ENCODE data around the gene CALCR.
"Not testable (repeated sequence)": the region's sequence is repeated elsewhere in the genome, so short reads cannot be mapped to it uniquely, and the experiment has no call there.

CALCR gene

DNA sequence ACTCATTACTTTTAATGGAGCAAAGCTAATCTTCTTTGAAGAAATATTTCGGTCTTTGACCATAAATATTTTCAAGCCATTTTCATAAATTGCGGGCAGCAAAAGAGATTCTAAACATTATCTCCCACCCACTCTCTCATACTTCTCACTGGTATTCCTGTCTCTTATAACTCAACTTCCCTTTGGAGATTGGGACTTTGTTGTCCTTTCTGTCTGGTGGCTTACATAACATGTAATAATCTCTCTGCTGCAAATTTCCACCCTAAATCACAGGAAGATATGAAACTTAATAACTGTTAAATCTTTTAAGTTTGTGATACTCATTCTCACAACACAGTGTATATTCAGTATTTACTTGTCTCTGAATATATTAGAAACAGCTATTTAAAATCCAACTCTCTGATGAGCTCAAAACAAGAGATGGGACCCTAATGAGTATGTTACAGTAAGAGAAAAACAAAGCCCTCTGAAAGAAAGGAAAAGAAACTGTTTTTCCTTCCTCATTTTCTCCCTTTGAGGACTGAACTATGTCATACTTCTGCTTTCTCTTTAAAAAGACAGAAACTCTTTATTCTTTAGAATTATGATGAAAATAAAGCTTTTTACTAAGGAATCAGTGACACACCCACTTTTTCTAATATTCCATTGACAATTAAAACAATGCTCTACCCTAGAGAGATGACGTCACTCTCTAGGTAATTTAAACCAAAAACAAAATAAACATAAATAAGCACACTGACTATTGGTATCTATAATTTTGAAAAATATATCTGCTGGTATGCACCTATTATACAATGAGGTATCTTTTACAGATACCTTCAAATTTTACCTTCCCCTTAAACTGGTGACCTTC, 14.7 kb downstream of the CALCR start:
- no peak for DNase-seq (ENCODE audit: low spot score)

DNA sequence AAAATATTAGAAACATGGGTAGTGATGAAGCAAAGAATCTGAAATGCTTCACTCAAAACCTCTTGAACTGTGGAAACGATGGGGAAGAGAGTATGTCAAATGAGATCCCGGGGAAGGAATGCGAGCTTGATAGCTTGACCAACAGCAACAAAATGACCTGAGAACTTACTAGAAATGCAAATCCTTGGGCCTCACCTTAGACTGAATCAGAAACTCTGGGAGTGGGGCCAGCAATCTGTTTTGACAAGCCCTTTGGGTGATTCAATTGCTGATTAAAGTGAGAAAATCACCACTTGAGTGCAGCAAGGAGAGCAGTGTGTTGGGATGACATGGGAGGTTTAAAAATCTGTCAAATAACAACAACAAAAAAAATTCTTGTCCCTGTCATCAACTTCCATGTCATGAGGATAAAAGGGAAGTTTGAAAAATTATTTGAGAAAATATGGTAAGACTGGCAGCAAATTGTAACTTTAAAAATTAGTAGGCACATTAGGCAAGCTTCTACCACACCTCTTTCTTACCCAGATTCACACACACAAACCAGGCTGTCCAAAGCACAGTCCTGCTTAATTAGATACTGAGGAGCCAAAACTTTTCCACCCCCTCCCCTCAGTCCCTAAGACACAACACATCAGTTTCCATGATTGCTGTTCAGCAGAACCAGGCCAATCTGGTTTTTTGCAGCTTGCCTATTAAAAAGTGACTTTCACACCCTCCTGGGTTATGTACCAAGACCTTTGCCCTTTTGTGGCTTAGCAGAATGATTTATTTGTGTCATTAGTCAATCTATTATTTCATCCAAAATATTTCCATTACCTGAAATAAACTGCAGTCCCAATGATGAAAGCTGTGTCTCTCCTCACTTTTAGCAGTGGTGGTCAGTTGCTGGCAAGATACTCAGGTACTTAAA, 15.6 kb downstream of the CALCR start:
- DNase-seq (ENCODE audit: low spot score), result no peak

DNA sequence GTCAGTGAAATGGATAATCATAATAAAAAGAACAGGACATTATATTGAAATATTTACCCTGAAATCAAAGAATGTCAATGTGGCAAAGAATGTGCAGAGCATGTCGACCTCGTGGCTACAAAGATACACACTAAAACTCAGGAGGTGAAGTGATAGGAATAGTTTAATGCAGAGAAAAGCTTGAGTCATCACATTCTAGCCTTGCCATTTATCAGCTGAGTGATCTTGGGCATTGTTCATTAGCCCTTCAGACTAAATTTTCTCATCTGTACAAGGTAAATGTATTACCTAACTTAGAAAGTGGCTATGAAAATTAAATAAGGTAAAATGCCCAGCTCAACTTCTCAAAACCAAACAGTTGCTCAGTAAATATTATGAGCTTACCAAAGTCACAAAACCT, 22.6 kb downstream of the CALCR start:
- DNase-seq (ENCODE audit: low spot score), result no peak

DNA sequence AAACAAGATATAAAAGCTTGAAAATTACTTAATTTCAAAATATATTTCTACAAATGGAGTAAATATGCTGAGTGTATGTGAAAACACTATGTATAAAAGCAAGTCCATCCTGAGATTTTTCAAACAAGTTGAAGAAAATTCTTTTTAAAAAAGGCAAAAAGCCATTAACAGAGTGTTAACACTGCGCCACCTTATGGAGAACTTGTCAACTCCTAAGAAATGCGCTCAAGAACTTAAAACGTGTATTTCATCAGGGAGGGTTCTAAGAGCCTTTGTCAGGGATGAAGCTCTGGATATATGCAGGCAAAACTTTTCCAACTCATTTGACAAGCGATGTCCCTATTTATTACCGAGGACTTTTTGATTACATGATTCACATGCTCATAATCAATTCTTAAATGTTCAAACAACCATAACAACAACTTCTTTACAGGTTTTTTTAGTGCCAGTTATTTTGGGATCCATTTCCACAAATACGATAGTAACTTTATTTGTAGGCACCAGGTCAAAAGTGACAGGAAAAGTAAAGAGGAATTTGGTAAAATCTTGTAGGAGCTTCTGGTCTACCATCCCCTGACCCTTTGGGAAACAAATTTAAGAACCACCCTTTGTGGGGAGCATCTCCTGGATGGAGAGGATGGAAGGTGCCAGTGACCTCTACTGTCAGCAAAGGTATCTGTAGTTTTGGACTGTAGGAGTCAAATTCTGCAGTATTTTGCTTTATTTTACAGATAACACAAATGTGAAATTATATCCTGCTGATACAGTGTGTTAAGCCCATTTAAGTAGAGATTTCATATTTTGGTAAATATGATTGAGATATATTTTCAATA, 23.2 kb downstream of the CALCR start:
- no peak for DNase-seq (ENCODE audit: low spot score)

DNA sequence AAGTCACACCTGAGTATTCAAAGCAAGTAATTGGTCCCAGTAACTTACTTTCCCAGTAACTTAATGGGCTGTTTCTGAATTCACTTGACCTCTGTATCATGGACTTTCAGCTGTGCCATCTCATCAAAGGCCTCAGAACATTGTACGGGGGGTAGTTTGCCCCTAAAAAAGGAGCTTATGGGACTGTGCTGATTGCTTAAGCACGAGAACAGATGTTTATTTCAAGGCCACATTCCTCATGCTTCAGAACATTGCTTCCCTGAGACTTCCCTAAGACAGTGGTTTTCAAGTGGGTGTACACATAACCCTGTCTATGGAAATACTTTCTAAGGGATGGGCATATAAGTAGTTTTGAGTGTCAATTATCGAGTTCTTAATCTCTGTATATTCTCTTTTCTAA, 26.8 kb downstream of the CALCR start:
- DNase-seq (ENCODE audit: low spot score), result no peak

DNA sequence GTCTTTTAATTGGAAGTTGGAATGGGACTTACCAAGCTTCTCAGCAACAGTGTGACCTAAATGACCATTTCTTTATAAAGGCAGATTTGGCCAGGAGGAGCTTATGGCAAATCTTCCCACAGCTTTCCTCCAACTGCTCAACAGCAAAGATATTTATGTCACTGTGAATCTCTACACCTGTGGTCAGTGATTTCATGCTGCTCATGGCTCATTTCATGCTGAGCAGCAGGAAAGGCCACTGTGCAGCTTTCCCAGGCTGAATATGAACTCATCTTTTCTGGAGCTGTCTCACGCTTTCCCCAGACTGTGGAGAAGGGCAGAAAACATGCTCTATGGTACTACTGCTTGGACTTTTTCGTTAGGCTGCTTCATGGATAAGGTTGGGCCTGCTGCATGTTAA, 29.8 kb downstream of the CALCR start:
- no peak for DNase-seq (ENCODE audit: low spot score)

DNA sequence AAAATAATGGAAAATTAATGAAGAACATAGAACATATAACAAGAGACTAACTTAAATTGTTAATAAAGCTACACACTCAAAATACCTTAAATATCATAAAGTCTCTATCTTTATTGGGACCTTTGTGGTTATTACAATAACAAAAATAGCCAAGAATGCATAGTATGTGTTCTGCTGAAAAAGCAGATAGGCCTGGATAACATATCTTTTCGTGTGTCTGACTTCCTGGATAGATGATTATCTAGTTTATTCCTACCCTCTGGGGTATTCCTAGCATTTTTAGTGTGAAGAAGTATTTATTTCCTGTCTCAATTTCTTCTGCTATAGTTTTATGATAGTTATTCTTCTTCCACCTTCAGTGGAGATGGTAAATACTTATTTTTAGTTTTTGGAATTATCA, 36.5 kb downstream of the CALCR start:
- no peak for DNase-seq (ENCODE audit: low spot score)

DNA sequence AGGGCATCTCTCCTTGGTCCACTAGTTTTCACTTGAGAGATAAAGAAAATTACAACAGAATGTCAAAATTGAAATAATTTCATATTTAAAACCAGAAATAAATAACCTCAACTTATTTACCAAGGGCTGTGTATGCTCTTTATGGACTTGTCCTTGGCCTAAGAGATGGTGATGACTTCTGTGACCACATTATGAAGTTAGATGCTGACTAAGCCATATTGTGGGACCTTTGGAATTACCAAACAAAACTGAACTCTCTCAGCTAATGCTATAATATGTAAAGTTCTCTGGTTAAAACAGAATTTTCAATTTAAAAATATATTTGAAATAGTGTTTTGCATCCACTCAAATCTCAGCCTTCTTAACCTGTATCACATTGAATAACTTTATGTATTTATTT, 38.9 kb downstream of the CALCR start:
- no peak for DNase-seq (ENCODE audit: low spot score)

DNA sequence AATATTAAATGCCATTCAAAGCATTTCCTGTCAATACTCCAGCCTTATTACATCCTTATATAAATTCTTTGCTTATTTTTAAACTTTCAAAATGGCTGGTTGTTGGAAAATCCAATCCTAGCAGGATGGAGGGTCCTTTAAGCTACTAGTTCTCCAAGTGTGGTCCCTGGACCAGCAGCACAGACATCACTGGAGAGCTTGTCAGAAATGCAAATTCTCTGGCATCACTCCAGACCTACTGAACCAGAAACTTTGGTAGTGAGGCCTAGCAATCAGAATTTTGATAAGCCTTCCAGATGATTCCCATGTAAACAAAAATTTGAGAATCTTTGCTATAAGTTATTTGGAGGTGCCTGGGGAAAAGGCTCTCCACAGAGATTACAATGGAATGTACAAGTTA, 43.8 kb downstream of the CALCR start:
- no peak for DNase-seq (ENCODE audit: low spot score)

DNA sequence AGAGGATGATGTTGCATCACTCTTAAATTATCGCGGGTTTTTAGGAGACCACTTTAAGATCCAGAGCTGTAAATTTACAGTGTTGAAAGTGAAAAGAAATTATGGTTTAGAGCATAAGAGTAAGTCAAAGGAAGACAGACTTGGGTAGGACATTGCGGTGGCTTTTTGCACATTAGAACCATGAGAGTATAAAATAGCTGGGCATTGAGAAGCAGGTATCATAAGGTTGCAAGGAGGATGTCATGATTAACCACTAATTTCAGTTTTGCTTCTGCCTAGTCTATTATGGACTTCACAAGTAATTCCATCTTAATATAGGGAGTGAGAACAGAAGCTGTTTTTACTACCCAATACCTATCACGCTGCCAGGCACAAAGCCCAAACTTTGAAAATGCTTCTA, 57.7 kb downstream of the CALCR start:
- no peak for DNase-seq (ENCODE audit: low spot score)

DNA sequence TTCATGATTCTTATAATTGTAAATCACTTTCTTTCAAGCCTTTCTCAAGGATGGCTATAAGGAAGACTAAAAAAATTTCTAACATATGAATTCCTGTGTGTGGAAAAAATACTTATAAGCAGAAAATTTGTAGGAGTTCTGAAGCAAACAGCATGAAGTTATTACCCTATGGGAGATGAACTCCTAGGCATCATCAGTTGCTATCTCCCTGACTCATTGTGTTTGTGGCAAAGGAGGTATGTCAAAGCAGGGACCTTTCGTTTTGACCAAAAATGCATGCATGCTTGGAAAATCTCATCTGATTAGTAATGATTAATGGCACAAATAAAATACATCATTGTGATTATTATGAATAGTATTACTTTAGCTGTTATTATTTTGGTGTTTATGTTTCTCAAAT, 59.4 kb downstream of the CALCR start:
- no peak for DNase-seq (ENCODE audit: low spot score)

DNA sequence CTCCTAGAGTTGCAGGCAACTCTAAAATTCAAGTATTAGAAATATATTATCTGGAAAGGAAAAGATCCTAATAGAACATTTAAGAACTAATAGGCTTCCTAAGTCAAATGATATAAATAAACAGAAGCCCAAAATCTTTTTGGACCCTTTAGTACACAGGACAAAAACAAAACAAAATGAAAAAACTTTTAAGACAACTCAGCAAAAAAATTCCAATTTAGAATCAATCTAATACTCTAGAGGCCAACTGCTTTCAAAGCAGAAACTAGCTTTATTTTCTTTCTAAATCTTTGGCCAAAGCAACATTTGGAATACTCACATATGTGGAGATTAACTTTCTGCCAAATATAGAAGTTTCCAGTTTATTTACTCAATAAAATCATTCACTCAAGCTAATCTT, 65.2 kb downstream of the CALCR start:
- no peak for DNase-seq (ENCODE audit: low spot score)

DNA sequence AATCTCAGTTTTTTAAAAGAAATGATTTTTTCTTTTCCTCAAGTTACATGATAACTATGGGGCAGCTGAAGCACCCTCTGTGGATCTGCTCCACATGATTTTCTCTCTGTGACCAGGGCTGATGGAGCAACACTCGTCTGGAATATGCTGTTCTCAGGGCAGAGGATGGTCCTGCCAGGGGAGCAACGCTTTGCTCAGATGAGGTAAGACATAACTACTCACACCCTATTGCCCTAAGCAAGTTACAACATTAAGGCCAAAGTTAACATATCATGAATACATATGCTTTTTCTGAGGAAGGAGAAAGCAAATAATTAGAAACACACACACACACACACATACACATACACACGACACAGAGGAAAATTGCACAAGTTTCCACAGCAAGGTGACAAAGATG, 71.4 kb downstream of the CALCR start:
- no peak for DNase-seq (ENCODE audit: low spot score)

DNA sequence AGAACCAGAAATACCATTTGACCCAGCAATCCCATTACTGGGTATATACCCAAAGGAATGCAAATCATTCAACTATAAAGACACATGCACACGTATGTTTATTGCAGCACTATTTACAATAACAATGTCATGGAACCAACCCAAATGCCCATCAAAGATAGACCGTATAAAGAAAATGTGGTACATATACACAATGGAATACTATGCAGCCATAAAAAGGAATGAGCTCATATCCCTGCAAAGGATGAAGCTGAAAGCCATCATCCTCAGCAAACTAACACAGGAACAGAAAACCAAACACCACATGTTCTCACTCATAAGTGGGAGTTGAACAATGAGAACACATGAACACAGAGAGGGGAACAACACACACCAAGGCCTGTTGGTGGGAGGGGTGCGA, 82.7 kb downstream of the CALCR start:
- not testable (repeated sequence) for DNase-seq (ENCODE audit: low spot score)

DNA sequence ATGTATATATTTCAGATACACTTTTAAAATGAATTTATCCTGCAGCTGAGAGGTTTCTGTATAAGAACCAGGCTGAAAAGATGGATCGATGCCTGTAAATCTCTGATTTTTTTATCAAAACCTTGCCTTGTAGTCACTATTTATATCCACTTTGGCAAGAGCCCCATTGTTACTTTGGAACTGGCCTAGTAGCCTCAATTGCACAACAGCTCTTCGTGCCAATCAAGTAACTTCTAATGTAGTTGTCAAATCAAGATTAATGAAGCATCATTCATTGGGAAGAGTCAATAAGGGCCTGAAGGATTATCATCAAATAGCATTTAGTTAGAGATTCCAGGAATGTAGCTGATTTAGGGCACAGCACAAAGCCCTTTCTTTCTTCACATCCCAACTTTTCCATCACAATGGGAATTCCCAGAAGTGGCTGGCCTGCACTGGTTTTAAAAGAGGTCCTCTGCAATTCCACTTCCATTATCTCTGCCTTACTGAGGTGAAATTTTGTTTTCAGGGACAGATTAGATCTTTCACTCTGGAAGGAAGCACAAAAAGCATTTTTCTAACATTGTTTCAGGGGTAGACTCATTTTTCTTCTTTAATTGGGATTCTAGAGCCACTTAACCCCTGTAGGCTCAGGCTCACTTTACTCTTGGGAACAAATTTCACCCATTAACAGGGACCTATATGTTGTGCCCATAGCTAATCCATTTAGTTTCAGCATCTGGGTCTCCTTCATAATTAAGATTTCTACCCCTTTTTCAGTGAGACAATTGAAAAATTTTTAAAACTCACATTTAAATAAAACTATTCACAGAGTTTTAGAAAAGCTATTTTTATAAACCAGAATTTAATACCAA, 97.8 kb downstream of the CALCR start:
- no peak for DNase-seq (ENCODE audit: low spot score)

DNA sequence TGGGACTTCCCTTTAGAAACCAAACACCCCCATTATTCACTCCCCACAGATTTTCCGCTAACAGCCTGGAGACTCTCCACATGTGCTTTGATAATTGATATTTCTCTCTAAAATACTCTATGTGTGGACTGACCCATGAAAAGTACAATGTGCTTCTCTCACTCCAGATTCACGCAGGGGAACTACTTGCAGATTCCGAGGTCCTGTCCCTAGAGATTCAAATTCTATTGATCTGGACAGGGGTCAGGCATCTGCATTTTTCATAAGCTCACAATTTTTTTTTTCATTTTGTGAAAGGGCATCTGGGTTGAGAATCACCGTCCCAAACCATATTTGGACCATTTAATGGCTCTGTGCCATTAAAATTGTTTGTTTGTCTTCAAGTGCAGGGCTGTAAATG, 98.7 kb downstream of the CALCR start:
- DNase-seq (ENCODE audit: low spot score), result no peak

DNA sequence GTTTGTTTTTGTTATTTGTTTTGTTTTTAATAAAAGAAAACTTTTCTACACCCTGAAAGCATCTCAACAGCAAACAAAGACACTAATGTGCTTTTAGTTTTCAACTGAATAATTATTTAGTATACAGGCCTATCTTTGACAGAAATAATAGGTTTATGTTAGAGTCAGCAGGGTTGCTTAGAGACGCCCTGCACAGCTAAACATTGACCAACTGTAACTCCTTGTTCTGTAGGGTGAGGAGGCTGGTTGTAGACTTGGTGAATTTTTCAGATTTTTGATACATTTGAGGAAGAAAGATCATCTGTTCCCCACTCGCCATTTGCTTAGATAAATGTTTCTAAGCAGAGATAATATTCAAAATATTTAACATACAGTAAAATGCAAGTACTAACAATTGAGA, 103.1 kb downstream of the CALCR start:
- DNase-seq (ENCODE audit: low spot score), result no peak

DNA sequence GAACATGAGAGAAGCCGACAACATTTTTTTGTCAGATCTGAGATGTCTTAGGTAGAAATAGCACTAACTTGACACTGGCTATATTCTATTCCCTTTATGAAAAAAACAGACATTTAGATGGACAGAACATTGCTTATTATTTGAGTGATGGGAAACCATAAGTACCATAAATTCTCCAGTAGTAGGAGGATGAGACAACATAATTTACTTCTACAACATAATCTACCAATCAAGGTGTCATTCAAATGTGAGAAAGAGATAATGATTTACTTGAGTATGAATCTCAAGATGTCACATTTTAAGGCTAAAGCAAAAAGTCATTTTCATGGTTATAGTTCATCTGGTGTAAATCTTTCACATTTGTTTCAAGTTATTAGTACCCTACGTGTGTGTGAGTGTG, 110.8 kb downstream of the CALCR start:
- no peak for DNase-seq (ENCODE audit: low spot score)

DNA sequence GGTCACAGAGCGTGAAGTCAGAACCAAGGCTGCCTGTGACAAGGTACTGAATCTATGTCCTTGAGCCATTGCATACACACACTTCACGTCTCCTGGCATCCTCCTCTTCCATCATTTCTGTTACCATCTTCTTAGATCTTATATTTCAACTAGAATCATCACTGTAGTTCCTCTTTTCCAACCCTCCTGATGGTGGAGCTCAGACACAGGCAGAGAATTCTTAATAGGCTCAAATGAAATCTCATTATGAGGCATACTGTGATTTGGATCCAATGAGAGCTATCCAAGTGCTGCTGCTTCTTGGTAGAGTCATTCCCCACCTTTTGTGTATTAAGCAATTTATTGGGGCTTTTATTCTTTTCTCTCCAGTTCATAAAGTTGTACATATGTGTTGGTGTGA, 113.2 kb downstream of the CALCR start:
- DNase-seq (ENCODE audit: low spot score), result no peak

DNA sequence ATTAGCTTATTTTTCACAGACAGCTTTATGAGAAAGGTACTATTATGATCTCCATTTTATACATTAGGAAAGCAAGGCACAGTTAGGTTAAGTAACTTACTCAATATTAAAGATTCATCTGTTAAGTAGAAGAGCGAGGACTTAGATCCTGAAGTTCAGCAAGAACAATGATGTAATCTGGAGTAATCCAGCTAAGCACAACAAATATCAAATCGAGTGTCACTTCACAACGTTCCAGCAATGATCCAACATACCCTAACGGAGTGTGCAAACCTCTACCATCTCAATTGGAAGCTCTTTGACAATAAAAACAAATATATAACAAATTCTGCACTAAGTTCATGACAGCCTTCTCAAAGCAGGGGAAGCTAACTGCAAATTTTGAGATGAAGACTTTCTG, 121.3 kb downstream of the CALCR start:
- DNase-seq (ENCODE audit: low spot score), result no peak

DNA sequence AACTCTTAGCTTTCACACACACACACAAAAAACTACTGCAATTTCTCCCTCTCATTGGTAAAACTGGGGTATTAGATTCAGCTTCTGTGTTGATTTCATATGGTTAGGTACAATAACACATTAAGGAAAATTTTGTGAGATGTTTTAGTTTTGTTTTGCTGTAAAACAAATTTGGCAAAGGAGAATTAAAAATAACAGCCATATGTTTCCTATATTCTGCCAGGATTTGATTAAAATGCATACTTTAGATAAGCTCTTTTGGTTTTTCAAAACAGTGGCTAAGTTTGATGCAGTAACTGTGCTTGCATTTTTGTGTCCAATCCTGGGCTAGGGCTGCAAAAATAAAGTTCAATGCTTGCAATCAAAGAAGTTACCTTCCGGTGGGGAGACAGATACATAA, 126.3 kb downstream of the CALCR start:
- no peak for DNase-seq (ENCODE audit: low spot score)

DNA sequence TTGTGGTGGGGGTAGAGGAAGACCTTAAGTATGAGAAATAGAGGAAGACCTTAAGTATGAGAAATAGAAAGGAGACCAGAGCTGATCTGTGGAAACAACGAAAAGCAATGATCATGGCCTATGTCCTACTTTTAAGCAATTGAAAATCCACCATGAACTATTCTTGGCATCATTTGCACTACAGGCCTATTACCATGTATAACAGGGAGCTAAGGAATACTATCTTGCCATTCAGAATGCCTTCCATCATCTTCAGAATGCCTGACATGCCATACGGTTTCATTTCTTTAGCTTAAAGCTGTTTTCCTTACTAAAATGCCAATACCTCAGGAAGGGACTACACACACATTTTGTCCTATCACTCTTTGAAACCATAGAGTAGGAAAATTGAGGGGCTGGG, 127.0 kb downstream of the CALCR start:
- no peak for DNase-seq (ENCODE audit: low spot score)
